ENCODE results near the gene PAGE4. TPM values are rescaled to one million over a fixed set of nuclear protein-coding genes. Genes with fewer than 3 reads are reported as not detected.

Gene PAGE4
- total RNA-seq, 1 donor from 2014 or later = not detected

DNA sequence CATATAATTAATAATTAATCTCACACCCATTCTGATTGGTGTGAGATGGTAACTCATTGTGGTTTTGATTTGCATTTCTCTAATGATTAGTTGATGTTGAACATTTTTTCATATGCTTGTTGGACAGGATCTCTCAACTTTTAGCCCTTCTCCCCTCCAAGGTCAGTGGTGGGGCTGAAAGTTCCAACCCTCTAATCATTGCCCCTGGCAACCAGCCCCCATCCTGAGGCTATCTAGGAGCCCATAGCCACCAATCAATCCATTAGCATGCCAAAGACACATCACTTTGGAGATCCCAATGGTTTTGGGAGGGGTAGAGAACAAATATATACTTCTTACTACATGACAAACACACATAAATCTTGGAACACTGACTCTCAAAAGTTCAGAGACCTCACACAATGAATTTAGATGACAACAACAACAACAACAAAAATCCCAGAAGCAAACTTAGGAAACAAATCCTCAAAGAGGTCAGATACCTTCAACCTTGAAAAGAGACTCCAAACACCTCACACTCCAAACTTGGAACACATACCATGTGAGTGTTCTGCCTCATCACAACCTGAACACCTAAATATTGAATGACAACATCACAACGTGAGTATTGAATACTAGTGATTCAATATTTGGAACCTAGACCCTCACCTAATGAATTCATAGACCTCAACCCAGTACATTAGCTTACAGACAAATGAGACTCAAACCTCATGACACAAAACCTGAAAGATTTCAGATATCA, 19.0 kb upstream of the PAGE4 start:
- H3K27me3 ChIP-seq = no peaks in the 10 kb centered on the region
- intact Hi-C loops (cut with DNase I) = no loop called here
- TF ChIP-seq, protein P1, sequence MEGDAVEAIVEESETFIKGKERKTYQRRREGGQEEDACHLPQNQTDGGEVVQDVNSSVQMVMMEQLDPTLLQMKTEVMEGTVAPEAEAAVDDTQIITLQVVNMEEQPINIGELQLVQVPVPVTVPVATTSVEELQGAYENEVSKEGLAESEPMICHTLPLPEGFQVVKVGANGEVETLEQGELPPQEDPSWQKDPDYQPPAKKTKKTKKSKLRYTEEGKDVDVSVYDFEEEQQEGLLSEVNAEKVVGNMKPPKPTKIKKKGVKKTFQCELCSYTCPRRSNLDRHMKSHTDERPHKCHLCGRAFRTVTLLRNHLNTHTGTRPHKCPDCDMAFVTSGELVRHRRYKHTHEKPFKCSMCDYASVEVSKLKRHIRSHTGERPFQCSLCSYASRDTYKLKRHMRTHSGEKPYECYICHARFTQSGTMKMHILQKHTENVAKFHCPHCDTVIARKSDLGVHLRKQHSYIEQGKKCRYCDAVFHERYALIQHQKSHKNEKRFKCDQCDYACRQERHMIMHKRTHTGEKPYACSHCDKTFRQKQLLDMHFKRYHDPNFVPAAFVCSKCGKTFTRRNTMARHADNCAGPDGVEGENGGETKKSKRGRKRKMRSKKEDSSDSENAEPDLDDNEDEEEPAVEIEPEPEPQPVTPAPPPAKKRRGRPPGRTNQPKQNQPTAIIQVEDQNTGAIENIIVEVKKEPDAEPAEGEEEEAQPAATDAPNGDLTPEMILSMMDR (IDR thresholded peaks at IDR 0.05) = no peak
- H3K4me3 ChIP-seq = no peak overlapping the region
- no peak for DNase-seq (ENCODE audit: low spot score in 2 of 2)
- H3K4me1 ChIP-seq = no peaks in the 10 kb centered on the region
- H3K27ac ChIP-seq = no peak overlapping the region
- H3K9me3 ChIP-seq = no peaks in the 10 kb centered on the region
- H3K36me3 ChIP-seq = no peaks in the 10 kb centered on the region

DNA sequence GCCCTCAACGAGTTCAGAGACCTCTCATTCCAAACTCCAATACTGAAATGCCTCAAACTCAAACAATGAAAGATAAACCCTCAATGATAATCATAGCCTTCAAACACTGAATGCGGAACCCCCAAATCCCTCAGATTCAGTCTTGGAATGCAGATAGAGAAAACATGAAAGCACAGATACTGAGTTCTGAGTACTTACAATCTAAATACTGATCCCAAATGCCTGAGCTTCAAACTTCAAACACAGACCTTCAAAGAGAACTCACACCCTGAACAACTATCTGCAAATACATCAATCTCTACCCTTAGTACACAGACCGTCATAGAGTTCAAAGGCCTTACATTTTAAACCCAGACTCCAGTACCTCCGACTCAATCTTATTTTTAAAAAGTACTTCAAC, 16.9 kb upstream of the PAGE4 start:
- intact Hi-C loops (cut with DNase I) = no loop called here
- TF ChIP-seq, protein P1 (IDR thresholded peaks at IDR 0.05) = no peak
- Histone ChIP-seq H3K36me3 (no peaks in the 10 kb centered on the region), H3K4me1 (no peaks in the 10 kb centered on the region), H3K4me3 (no peak overlapping the region), H3K9me3 (no peaks in the 10 kb centered on the region), H3K27me3 (no peaks in the 10 kb centered on the region), H3K27ac (no peak overlapping the region)
- no peak for DNase-seq (ENCODE audit: low spot score in 2 of 2)

DNA sequence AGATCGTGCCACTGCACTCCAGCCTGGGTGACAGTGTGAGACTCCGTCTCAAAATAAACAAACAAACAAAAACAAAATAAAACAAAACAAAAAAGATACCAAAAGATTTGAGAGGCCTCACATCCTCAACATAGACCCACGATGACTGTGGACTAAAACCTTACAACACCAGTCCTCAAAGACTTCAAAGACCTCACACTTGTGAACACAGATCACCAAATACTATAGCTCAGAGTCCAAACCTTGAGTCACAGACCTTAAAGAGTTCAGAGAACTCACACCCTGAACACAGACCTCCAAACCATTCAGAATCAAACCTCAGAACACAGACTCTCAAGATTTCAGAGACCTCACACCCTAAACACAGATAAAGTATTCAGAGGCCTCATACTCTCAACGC, 12.7 kb upstream of the PAGE4 start:
- Histone ChIP-seq H3K27ac (no peak overlapping the region), H3K36me3 (no peaks in the 10 kb centered on the region), H3K4me3 (no peak overlapping the region), H3K4me1 (no peaks in the 10 kb centered on the region), H3K9me3 (no peaks in the 10 kb centered on the region), H3K27me3 (no peaks in the 10 kb centered on the region)
- TF ChIP-seq, protein P1 (IDR thresholded peaks at IDR 0.05) = no peak
- intact Hi-C loops (cut with DNase I) = no loop called here
- no peak for DNase-seq (ENCODE audit: low spot score in 2 of 2)

DNA sequence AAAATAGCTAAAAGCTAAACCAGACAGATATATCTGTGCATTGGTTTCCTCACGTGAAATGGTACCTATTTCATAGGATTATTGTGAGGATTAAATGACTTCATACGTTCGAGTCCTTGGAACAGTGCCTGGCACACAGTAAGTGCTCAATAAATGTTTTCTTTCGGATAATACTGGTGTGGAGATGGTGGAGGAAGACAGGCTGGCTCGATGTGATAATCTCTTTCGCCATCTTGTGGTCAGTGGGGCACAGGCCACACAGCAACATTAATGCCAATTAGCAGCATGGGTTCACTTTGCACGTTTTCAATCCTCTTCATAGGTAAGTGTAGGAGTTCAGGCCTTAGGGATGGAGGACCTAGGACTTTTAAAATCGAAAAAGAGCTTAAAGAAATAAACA, 9.3 kb downstream of the PAGE4 start:
- Histone ChIP-seq H3K27me3 (no peaks in the 10 kb centered on the region), H3K36me3 (no peaks in the 10 kb centered on the region), H3K4me1 (no peaks in the 10 kb centered on the region), H3K9me3 (no peaks in the 10 kb centered on the region), H3K27ac (no peak overlapping the region), H3K4me3 (no peak overlapping the region)
- intact Hi-C loops (cut with DNase I) = no loop called here
- DNase-seq (ENCODE audit: low spot score in 2 of 2) = no peak
- TF ChIP-seq, protein P1 (IDR thresholded peaks at IDR 0.05) = peak in 2 of 3 experiments; percentile 29 to 53

DNA sequence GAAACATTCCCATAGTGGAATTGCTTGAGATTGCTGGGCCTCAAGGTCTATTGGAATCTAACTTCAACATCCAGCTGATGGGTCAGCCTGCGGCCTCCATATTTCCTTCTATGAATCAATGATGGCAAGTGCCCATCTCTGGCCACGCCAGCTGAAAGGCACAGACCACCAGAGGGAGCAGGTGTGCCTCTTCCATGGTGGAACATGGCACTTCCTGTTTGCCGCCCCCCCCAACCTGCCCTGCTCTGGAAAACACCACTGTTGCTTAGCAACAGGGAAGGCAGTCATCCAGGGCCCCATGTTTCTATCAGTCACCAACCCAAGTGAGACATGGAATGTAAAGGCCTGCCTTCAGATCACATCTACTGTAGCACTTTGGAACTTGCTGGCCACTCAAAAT, 11.6 kb downstream of the PAGE4 start:
- H3K9me3 ChIP-seq = no peaks in the 10 kb centered on the region
- TF ChIP-seq, protein P1 (IDR thresholded peaks at IDR 0.05) = peak in 1 of 3 experiments; percentile 18
- DNase-seq (ENCODE audit: low spot score in 2 of 2) = no peak
- no peak overlapping the region for H3K27ac ChIP-seq
- intact Hi-C loops (cut with DNase I) = no loop called here
- H3K36me3 ChIP-seq = no peaks in the 10 kb centered on the region
- no peaks in the 10 kb centered on the region for H3K27me3 ChIP-seq
- H3K4me3 ChIP-seq = no peak overlapping the region
- H3K4me1 ChIP-seq = no peaks in the 10 kb centered on the region

Measured in ascending aorta (tissue), 2 donors.